ENCODE data around the gene LCT. TPM values are rescaled to one million over a fixed set of nuclear protein-coding genes. Genes with fewer than 3 reads are reported as not detected.

The LCT gene
- total and polyA plus RNA-seq, 2 donors from 2014 or later, result 0.19 TPM; not detected in 1

GRCh38 chr2:135740206-135740605, 96.8 kb downstream of the LCT start:
- Histone ChIP-seq H3K27me3 (ENCODE audit: control insufficient read depth, insufficient read depth, low read length) (no peaks in the 10 kb centered on the region), H3K4me3 (ENCODE audit: low read length in 3 of 3) (no peak overlapping the region), H3K9me3 (ENCODE audit: control insufficient read depth in 2 of 3, insufficient read depth in 1 of 3, low read length in 3 of 3) (no peaks in the 10 kb centered on the region), H3K27ac (ENCODE audit: low read depth in 2 of 2, low read length in 2 of 2) (no peak overlapping the region), H3K9ac (ENCODE audit: low read length in 3 of 3) (no peak overlapping the region), H3K4me1 (ENCODE audit: control insufficient read depth in 2 of 3, insufficient read depth in 2 of 3, low read depth in 1 of 3, low read length in 3 of 3) (peaks cover 2 to 10% (median 4%) of the 10 kb centered on the region in 3 donors), H3K36me3 (ENCODE audit: control insufficient read depth in 2 of 3, insufficient read depth in 3 of 3, low read length in 3 of 3) (no peaks in the 10 kb centered on the region)
- intact Hi-C loops (cut with DNase I), result no loop called here
- DNase-seq (no peak), FAIRE-seq (no peak)
- TF ChIP-seq, protein P1, sequence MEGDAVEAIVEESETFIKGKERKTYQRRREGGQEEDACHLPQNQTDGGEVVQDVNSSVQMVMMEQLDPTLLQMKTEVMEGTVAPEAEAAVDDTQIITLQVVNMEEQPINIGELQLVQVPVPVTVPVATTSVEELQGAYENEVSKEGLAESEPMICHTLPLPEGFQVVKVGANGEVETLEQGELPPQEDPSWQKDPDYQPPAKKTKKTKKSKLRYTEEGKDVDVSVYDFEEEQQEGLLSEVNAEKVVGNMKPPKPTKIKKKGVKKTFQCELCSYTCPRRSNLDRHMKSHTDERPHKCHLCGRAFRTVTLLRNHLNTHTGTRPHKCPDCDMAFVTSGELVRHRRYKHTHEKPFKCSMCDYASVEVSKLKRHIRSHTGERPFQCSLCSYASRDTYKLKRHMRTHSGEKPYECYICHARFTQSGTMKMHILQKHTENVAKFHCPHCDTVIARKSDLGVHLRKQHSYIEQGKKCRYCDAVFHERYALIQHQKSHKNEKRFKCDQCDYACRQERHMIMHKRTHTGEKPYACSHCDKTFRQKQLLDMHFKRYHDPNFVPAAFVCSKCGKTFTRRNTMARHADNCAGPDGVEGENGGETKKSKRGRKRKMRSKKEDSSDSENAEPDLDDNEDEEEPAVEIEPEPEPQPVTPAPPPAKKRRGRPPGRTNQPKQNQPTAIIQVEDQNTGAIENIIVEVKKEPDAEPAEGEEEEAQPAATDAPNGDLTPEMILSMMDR (IDR thresholded peaks at IDR 0.05; ENCODE audit: borderline replicate concordance, extremely low read depth, insufficient read depth), result no peak

Other genes with a start within 250 kb of the LCT start
- gene UBXN4, start 95.3 kb downstream of the LCT start, total RNA-seq, result 96.8 TPM
- 33.0 TPM for gene UBXN4, start 95.3 kb downstream of the LCT start, polyA plus RNA-seq (ENCODE audit: insufficient read depth, low read depth, low replicate concordance)
- 11.9 TPM for gene MCM6, start 39.3 kb upstream of the LCT start, total RNA-seq
- 10.1 TPM for gene MCM6, start 39.3 kb upstream of the LCT start, polyA plus RNA-seq (ENCODE audit: insufficient read depth, low read depth, low replicate concordance)
- 77.4 TPM for gene DARS1, start 148.4 kb upstream of the LCT start, total RNA-seq
- gene DARS1, start 148.4 kb upstream of the LCT start, polyA plus RNA-seq (ENCODE audit: insufficient read depth, low read depth, low replicate concordance), result 39.5 TPM

Measured in kidney (tissue), 14 donors.